GM12873 (cell line): ENCODE data around the gene SLC25A26.

Source experiments
- CTCF ChIP-seq: IDR thresholded peaks from 2 replicates; pipeline ENCODE4 v1.5.1; 2012; ENCODE audit warnings: low read depth, mild to moderate bottlenecking, moderate library complexity, low read length, control low read depth; ENCODE audit not compliant: insufficient read depth; ENCODE audit errors: missing control alignments

The SLC25A26 gene

GRCh38 chr3:66371432-66371831 lies 150.6 kb downstream of the SLC25A26 start:
- TF ChIP-seq CTCF, result no peak

GRCh38 chr3:66372681-66373350 lies 152.0 kb downstream of the SLC25A26 start:
- TF ChIP-seq CTCF, result peak; percentile 19

GRCh38 chr3:66376568-66376967 lies 155.8 kb downstream of the SLC25A26 start:
- TF ChIP-seq CTCF, result no peak

- no peak for TF ChIP-seq CTCF
Observed at GRCh38 chr3:66377800-66378199, 157.0 kb downstream of the SLC25A26 start.

GRCh38 chr3:66378256-66378655 lies 157.5 kb downstream of the SLC25A26 start:
- TF ChIP-seq CTCF, result peak; percentile 60

- no peak for TF ChIP-seq CTCF
Observed at GRCh38 chr3:66379565-66379964, 158.8 kb downstream of the SLC25A26 start.

GRCh38 chr3:66380200-66380932 lies 159.6 kb downstream of the SLC25A26 start:
- TF ChIP-seq CTCF, result no peak
